ENCODE data around the gene HEXD.
"Not testable (repeated sequence)": the region's sequence is repeated elsewhere in the genome, so short reads cannot be mapped to it uniquely, and the experiment has no call there.

Gene HEXD

DNA sequence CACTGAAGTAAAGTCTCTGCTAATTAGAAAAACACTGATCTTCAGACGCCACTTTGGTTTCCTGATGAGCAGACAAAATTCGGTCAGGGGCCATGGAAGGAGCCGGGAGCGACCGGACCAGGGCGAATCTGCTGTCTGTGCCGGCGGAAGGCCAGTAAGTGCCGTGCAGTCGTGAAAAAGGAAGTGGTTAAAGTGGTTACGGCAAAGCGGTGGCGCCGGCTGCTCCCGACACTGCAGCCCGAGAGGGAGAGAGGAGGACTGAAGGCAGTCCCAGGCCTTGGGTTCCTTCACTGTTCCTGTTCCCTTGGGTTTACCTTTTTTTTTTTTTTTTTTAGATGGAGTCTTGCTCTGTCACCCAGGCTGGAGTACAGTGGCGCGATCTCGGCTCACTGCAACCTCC, 17.3 kb upstream of the HEXD start:
- peak overlapping the region; percentile 59 for H3K9ac ChIP-seq (ENCODE audit: low read depth, low read length)
- no peaks in the 10 kb centered on the region for H3K27me3 ChIP-seq (ENCODE audit: control insufficient read depth, insufficient read depth, low read length)
- peaks cover 3% of the 10 kb centered on the region for H3K36me3 ChIP-seq (ENCODE audit: insufficient read depth, low read length)
- H3K4me2 ChIP-seq (ENCODE audit: low read length): peak overlapping the region; percentile 59
- H3K9me3 ChIP-seq (replicated peaks; ENCODE audit: low read length): no peaks in the 10 kb centered on the region
- H3K4me1 ChIP-seq (ENCODE audit: control insufficient read depth, insufficient read depth, low read length): peaks cover 45% of the 10 kb centered on the region
- H3K4me3 ChIP-seq (ENCODE audit: low read length): no peak overlapping the region

DNA sequence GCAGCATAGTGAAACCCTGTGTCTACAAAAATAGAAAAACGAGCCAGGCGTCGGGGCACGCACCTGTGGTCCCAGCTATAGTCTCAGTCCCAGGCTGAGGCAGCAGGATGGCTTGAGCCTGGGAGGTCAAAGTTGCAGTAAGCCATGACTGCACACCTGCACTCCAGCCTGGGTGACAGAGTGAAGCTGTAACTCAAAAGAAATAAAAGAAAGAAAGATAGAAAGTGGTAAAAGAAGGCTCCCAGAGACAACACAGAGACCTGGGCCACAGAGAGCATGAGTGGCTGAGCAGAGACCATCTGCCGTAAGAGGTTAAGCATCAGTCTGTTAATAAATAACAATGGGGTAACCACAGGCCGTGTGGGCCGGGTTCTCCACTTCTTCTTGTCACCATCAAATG, 15.3 kb upstream of the HEXD start:
- Histone ChIP-seq H3K27me3 (ENCODE audit: control insufficient read depth, insufficient read depth, low read length) (no peaks in the 10 kb centered on the region), H3K9ac (ENCODE audit: low read depth, low read length) (no peak overlapping the region), H3K4me3 (ENCODE audit: low read length) (no peak overlapping the region), H3K4me2 (ENCODE audit: low read length) (no peak overlapping the region), H3K4me1 (ENCODE audit: control insufficient read depth, insufficient read depth, low read length) (peaks cover 41% of the 10 kb centered on the region), H3K36me3 (ENCODE audit: insufficient read depth, low read length) (peaks cover 5% of the 10 kb centered on the region), H3K9me3 (replicated peaks; ENCODE audit: low read length) (no peaks in the 10 kb centered on the region)

DNA sequence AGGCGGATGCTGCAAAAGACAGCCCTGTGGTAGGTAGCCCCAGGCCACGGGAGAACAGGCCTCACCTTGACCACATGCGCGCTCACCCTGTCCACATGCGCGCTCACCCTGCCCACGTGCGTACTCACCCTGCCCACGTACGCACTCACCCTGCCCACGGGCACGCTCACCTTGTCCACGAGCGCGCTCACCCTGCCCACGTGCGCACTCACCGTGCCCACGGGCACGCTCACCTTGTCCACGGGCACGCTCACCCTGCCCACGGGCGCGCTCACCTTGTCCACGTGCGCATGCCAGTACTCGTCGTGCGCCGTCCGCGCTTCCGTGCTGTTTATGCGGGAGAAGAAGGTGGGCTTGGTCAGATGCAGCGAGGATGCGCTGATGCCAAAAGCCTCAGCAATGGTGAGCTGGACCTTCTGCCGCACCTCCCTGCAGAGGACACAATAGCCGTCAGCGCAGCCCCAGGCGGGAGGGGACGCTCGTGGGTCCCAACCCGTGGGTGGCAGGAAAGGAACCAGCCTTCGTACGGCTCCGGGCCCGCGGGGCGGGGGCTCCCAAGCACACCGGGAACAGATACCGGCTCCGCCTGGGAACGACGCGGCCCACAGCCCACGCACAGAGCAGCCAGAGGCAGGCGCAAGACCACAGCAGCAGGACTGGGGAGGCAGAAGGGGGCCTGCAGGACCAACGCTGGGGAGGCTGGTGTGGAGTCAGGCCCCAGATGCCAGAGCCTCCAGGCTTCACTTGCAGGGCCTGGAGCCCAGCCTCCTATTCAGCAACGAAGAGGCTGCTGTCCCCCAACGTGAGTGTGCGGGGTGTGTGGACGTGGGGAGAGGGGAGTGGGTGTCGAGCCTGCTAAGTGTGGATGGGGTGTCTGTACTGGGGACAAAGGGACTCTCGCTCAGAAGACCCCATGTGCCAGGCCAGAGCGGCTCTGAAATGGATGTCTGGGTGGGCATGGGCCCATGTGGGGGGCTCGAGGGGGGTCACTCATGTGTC, 14.2 kb upstream of the HEXD start:
- no peak overlapping the region for H3K9ac ChIP-seq (ENCODE audit: low read depth, low read length)
- no peak overlapping the region for H3K4me3 ChIP-seq (ENCODE audit: low read length)
- no peaks in the 10 kb centered on the region for H3K9me3 ChIP-seq (replicated peaks; ENCODE audit: low read length)
- no peak overlapping the region for H3K4me2 ChIP-seq (ENCODE audit: low read length)
- H3K4me1 ChIP-seq (ENCODE audit: control insufficient read depth, insufficient read depth, low read length): peaks cover 45% of the 10 kb centered on the region
- peaks cover 5% of the 10 kb centered on the region for H3K36me3 ChIP-seq (ENCODE audit: insufficient read depth, low read length)
- no peaks in the 10 kb centered on the region for H3K27me3 ChIP-seq (ENCODE audit: control insufficient read depth, insufficient read depth, low read length)

DNA sequence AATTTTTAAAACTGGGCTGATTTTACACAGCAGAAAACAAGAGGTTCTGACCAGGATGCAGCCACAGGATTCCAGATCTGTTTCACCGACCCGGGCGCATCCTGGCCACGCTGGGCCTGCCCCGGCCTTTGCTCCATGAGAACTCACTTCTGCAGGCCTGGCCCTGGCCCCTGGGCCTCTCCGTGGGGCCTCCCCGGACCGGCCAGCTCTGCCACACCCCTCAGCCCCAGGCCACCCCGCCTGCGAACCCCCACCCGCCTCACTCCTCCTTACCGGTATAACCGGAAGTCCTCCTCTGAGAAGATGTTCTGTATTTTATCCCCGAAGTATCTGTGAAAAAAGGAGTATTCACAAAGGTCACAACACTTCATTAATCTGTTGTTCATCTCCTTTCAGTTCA, 13.1 kb upstream of the HEXD start:
- Histone ChIP-seq H3K36me3 (ENCODE audit: insufficient read depth, low read length) (peaks cover 5% of the 10 kb centered on the region), H3K9ac (ENCODE audit: low read depth, low read length) (no peak overlapping the region), H3K4me1 (ENCODE audit: control insufficient read depth, insufficient read depth, low read length) (peaks cover 35% of the 10 kb centered on the region), H3K4me2 (ENCODE audit: low read length) (no peak overlapping the region), H3K4me3 (ENCODE audit: low read length) (no peak overlapping the region), H3K9me3 (replicated peaks; ENCODE audit: low read length) (no peaks in the 10 kb centered on the region), H3K27me3 (ENCODE audit: control insufficient read depth, insufficient read depth, low read length) (no peaks in the 10 kb centered on the region)

DNA sequence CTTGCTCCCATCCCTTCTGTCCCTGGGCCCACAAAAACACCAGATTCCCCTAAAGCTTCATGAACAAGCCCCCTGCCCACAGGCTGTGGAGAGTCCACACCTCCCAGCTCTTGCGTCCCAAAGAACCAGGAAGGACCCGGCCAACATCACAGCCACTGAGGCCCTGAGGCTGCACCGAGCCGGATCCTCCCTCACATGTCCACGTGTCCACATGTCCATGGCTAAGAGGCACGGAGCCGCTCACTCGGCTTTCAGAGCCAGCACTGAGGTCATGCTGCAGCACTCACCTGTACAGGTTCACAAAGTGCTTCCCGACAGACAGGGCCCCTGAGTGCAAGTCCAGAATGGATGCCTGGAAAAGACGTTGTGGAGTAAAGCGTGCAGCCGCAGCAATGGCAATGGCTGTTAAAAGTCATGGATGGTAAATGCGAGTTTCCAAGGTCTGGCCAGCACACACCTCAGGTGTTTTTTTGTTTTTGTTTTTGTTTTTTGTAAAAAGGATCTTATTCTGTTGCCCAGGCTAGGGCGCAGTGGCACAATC, 11.9 kb upstream of the HEXD start:
- Histone ChIP-seq H3K27me3 (ENCODE audit: control insufficient read depth, insufficient read depth, low read length) (no peaks in the 10 kb centered on the region), H3K36me3 (ENCODE audit: insufficient read depth, low read length) (peaks cover 5% of the 10 kb centered on the region)

DNA sequence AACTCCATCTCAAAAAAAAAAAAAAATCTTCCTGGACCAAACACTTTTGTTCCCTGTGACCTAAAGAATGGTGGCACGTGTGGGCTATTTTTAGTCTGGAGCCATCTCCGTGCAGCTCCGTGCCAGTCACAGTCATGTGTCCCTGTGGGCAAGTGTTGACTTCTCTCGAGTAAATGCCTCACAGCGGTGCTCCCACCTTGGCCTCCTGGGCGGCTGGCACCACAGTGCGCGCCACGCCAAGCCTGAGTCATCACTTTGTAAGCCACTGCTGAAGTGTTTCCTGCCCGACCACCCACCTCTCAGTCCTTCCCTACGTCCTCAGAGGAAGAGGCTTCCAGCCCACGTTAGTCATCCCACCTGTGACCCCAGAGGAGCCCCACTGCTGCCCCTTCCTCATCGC, 10.9 kb upstream of the HEXD start:
- peaks cover 26% of the 10 kb centered on the region for H3K4me1 ChIP-seq (ENCODE audit: control insufficient read depth, insufficient read depth, low read length)
- H3K27me3 ChIP-seq (ENCODE audit: control insufficient read depth, insufficient read depth, low read length): no peaks in the 10 kb centered on the region
- no peak overlapping the region for H3K9ac ChIP-seq (ENCODE audit: low read depth, low read length)
- peaks cover 5% of the 10 kb centered on the region for H3K36me3 ChIP-seq (ENCODE audit: insufficient read depth, low read length)
- H3K4me3 ChIP-seq (ENCODE audit: low read length): no peak overlapping the region
- peak overlapping the region; percentile 33 for H3K4me2 ChIP-seq (ENCODE audit: low read length)
- H3K9me3 ChIP-seq (replicated peaks; ENCODE audit: low read length): no peaks in the 10 kb centered on the region

More for the DNA sequence above, 11.9 kb upstream of the HEXD start:
- Histone ChIP-seq H3K9me3 (replicated peaks; ENCODE audit: low read length) (no peaks in the 10 kb centered on the region), H3K4me3 (ENCODE audit: low read length) (no peak overlapping the region), H3K4me1 (ENCODE audit: control insufficient read depth, insufficient read depth, low read length) (peaks cover 26% of the 10 kb centered on the region), H3K4me2 (ENCODE audit: low read length) (no peak overlapping the region), H3K9ac (ENCODE audit: low read depth, low read length) (no peak overlapping the region)

DNA sequence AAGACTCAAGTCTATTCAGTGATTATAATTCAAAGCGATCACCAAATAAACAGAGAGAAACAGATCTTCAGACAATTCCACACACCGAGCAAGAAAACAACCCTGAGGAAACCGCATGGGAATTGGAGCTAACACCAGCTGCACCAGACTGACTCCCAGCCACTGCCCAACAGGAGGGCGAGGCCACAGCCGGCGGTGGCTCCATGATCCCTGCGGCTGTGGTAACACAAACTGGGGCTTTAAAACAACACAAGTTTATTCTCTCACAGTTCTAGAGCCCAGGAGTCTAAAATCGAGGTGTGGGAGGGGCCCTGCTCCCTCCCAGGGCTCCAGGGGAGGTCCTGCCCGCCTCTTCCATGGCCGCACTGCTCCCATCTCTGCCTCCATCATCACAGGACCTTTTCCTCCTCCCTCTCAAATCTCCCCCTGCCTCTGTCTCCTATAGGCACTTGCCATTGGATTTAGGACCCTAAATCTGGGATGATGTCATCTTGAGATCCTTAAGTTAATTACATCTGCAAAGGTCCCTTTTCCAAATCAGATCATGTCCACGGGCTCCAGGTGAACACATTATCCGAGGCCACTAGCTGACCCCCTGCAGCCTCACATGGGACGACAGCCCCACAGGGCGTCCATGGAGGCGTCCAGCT, 9.7 kb upstream of the HEXD start:
- Histone ChIP-seq H3K36me3 (ENCODE audit: insufficient read depth, low read length) (peaks cover 5% of the 10 kb centered on the region), H3K4me1 (ENCODE audit: control insufficient read depth, insufficient read depth, low read length) (peaks cover 26% of the 10 kb centered on the region), H3K4me3 (ENCODE audit: low read length) (no peak overlapping the region), H3K9me3 (replicated peaks; ENCODE audit: low read length) (no peaks in the 10 kb centered on the region), H3K4me2 (ENCODE audit: low read length) (no peak overlapping the region), H3K27me3 (ENCODE audit: control insufficient read depth, insufficient read depth, low read length) (no peaks in the 10 kb centered on the region), H3K9ac (ENCODE audit: low read depth, low read length) (no peak overlapping the region)

DNA sequence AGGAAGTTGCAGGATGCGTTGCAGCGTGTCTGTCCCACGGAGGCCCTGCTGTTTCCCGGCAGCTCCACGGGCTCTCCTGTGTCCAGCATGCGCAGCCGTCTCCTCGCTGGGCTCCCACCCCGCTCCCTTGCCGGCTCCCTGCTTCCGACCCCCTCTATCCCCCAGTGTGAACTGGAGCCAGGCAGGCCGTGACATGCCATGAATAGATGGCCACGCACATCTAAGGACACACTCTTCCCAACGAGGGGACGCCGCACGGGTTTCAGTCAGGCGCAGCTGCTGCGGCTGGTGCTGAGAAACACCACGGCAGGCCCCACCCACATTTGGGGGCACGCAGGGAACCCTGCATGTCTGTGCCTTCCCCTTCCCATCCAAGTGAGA, 9.2 kb upstream of the HEXD start:
- H3K4me3 ChIP-seq (ENCODE audit: low read length): no peak overlapping the region
- no peaks in the 10 kb centered on the region for H3K27me3 ChIP-seq (ENCODE audit: control insufficient read depth, insufficient read depth, low read length)
- no peak overlapping the region for H3K4me2 ChIP-seq (ENCODE audit: low read length)
- no peak overlapping the region for H3K9ac ChIP-seq (ENCODE audit: low read depth, low read length)
- peaks cover 5% of the 10 kb centered on the region for H3K36me3 ChIP-seq (ENCODE audit: insufficient read depth, low read length)
- no peaks in the 10 kb centered on the region for H3K9me3 ChIP-seq (replicated peaks; ENCODE audit: low read length)
- peaks cover 26% of the 10 kb centered on the region for H3K4me1 ChIP-seq (ENCODE audit: control insufficient read depth, insufficient read depth, low read length)

DNA sequence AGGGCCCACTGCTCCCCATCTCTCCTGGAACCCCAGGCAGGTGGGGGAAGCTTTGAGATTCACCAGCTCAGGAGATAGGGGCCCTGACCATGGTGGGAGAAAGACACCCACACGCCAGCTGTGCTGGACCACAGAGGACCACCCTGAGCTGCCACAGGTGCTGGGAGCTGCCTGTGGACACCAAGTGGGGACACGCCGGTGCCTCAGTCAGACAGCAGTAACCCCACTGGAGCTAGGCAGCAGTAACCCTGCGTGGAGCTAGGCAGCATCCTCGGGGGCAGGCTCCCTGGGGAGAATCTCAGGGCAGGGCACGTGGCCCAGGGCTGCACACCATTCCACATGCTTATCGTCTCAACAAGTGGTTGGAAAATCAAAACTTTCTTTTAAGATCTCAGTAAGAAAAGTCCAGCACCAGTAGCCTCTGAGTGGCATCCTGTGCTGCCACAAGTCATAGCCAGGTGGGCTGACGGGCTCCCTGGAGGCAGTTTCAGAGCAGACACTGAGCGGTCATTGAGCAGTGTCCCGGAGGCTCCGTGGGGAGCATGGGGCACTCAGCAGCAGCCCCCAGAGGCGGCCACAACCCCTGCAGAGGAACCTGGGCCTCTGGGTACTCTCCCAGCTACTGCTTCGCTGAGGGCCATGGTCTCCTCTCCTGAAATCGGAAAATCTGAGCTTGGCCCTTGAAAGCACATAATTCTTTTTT, 8.0 kb upstream of the HEXD start:
- Histone ChIP-seq H3K27me3 (ENCODE audit: control insufficient read depth, insufficient read depth, low read length) (no peaks in the 10 kb centered on the region), H3K4me1 (ENCODE audit: control insufficient read depth, insufficient read depth, low read length) (peaks cover 26% of the 10 kb centered on the region), H3K4me3 (ENCODE audit: low read length) (no peak overlapping the region), H3K36me3 (ENCODE audit: insufficient read depth, low read length) (peaks cover 2% of the 10 kb centered on the region), H3K9me3 (replicated peaks; ENCODE audit: low read length) (no peaks in the 10 kb centered on the region), H3K9ac (ENCODE audit: low read depth, low read length) (no peak overlapping the region), H3K4me2 (ENCODE audit: low read length) (no peak overlapping the region)

DNA sequence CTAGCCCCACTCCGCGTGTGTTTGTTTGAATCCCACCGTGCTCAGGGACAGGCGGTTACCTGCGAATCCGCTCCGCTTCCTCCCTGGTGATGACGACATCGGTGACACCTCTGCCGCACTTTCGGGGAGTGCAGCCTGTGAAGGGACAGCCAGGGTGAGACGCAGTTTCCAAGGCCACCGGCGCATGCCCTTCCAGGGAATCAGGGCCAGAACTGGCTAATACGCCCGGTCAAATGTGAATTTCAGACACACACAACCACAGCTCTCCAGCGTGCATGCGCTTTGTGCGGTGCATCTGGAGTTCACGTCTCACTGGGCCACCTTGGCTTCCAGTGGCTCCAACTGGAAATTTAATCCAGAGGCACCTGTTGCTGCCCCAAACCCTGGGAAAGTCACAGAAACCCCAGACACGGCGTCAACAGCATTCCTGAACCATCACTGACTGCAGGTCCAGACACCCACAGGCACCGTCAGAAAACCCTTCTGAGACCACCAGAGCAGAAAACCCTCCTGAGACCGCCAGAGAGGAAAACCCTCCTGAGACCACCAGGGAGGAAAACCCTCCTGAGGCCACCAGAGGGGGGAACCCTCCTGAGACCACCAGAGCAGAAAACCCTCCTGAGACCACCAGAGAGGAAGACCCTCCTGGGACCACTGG, 6.6 kb upstream of the HEXD start:
- Histone ChIP-seq H3K9ac (ENCODE audit: low read depth, low read length) (no peak overlapping the region), H3K27me3 (ENCODE audit: control insufficient read depth, insufficient read depth, low read length) (no peaks in the 10 kb centered on the region), H3K4me2 (ENCODE audit: low read length) (no peak overlapping the region), H3K9me3 (replicated peaks; ENCODE audit: low read length) (no peaks in the 10 kb centered on the region), H3K4me3 (ENCODE audit: low read length) (no peak overlapping the region), H3K36me3 (ENCODE audit: insufficient read depth, low read length) (no peaks in the 10 kb centered on the region), H3K4me1 (ENCODE audit: control insufficient read depth, insufficient read depth, low read length) (peaks cover 25% of the 10 kb centered on the region)

DNA sequence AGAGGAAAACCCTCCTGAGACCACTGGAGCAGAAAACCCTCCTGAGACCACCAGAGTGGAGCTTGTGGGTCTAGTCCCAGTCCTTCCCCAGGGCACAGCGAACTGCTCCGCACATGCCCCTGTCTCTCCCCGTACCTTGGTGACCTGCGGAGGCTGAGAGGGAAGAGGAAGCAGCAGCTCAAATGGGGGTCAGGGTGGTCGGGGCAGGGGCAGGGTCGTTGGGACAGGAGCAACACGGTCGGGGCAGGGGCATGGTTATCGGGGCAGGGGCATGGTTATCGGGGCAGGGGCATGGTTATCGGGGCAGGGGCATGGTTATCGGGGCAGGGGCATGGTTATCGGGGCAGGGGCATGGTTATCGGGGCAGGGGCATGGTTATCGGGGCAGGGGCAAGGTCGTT, 6.1 kb upstream of the HEXD start:
- not testable (repeated sequence) for H3K4me3 ChIP-seq (ENCODE audit: low read length); H3K9ac ChIP-seq (ENCODE audit: low read depth, low read length); H3K36me3 ChIP-seq (ENCODE audit: insufficient read depth, low read length); H3K27me3 ChIP-seq (ENCODE audit: control insufficient read depth, insufficient read depth, low read length); H3K9me3 ChIP-seq (replicated peaks; ENCODE audit: low read length); H3K4me2 ChIP-seq (ENCODE audit: low read length)
- H3K4me1 ChIP-seq (ENCODE audit: control insufficient read depth, insufficient read depth, low read length): peaks cover 19% of the 10 kb centered on the region

Measured in skeletal muscle satellite cell (primary cell).